Thyroid gland (tissue), 4 donors: ENCODE data around the gene WWTR1. TPM values are rescaled to one million over a fixed set of nuclear protein-coding genes. Genes with fewer than 3 reads are reported as not detected.

Source experiments
- DNase-seq, 2 donors: peaks; one replicate each; pipeline ENCODE4 v3.0.0-alpha.2; 2019
- H3K27ac ChIP-seq, 3 donors: fragments of 200-600 bp; sonication (generic); 1 replicate in 2 of 3; 2 replicates in 1 of 3; pipeline ENCODE4 v1.5.1; 2016 to 2019; ENCODE audit warnings: mild to moderate bottlenecking in 1 of 3, moderate library complexity in 1 of 3
- H3K27me3 ChIP-seq: fragments of 200-600 bp; sonication (generic); one replicate; pipeline ENCODE4 v1.5.1; 2019
- H3K36me3 ChIP-seq, 2 donors: fragments of 200-600 bp; sonication (generic); one replicate each; pipeline ENCODE4 v1.5.1; 2016 to 2019
- H3K4me1 ChIP-seq, 2 donors: fragments of 200-600 bp; sonication (generic); one replicate each; pipeline ENCODE4 v1.5.1; 2017 to 2019
- H3K4me3 ChIP-seq, 3 donors: fragments of 200-600 bp; sonication (generic); replicated peaks in 1 of 3; 1 replicate in 2 of 3; 2 replicates in 1 of 3; pipeline ENCODE4 v1.5.1; 2016; ENCODE audit warnings: mild to moderate bottlenecking in 1 of 3
- H3K9me3 ChIP-seq: fragments of 200-600 bp; sonication (generic); one replicate; pipeline ENCODE4 v1.5.1; 2017
- POLR2A ChIP-seq, 2 donors: fragments of 450-650 bp; IDR thresholded peaks; one replicate each; pipeline ENCODE4 v1.6.1; 2017; ENCODE audit warnings: antibody characterized with exemption in 2 of 2, mild to moderate bottlenecking in 2 of 2, moderate library complexity in 1 of 2
- WGBS, 2 donors: methylation state at CpG; one replicate each; pipeline ENCODE4 v1.1.5; 2017; 5-methylcytosine and 5-hydroxymethylcytosine counted together
- intact Hi-C: fragments of 100-400 bp; cut with DNase I; formaldehyde crosslinking; loops from one replicate; pipeline ENCODE4 v1.15.1; 2023
- total RNA-seq, 4 donors: library from RNA; depleted of rRNA; stranded (reverse); fragments of >200 nt; gene quantifications; one replicate each; pipeline ENCODE4 v1.2.3, GENCODE V29; 2016
- TF ChIP-seq, protein P1 (sequence below), 6 experiments: fragments of 200-600 bp in 3 of 6; fragments of 450-650 bp in 3 of 6; sonication (generic) in 3 of 6; IDR thresholded peaks; one replicate each; pipeline ENCODE4 v1.5.1; 2016 to 2019; ENCODE audit warnings: antibody characterized with exemption in 6 of 6, mild to moderate bottlenecking in 2 of 6, inconsistent platforms in 1 of 6, moderate library complexity in 1 of 6

The WWTR1 gene
- total RNA-seq, 4 donors from 2014 or later = 56.7 to 87.6 (median 78.5) TPM

- Histone ChIP-seq H3K4me1 (peaks cover 43 to 85% of the 10 kb centered on the region in 2 donors), H3K27ac (peak overlapping the region; percentile 80 to 95 (median 84)), H3K36me3 (no peaks in the 10 kb centered on the region), H3K9me3 (no peaks in the 10 kb centered on the region), H3K27me3 (no peaks in the 10 kb centered on the region), H3K4me3 (no peak overlapping the region)
- peak; percentile 94 to 97 for DNase-seq
- TF ChIP-seq, protein P1, sequence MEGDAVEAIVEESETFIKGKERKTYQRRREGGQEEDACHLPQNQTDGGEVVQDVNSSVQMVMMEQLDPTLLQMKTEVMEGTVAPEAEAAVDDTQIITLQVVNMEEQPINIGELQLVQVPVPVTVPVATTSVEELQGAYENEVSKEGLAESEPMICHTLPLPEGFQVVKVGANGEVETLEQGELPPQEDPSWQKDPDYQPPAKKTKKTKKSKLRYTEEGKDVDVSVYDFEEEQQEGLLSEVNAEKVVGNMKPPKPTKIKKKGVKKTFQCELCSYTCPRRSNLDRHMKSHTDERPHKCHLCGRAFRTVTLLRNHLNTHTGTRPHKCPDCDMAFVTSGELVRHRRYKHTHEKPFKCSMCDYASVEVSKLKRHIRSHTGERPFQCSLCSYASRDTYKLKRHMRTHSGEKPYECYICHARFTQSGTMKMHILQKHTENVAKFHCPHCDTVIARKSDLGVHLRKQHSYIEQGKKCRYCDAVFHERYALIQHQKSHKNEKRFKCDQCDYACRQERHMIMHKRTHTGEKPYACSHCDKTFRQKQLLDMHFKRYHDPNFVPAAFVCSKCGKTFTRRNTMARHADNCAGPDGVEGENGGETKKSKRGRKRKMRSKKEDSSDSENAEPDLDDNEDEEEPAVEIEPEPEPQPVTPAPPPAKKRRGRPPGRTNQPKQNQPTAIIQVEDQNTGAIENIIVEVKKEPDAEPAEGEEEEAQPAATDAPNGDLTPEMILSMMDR (IDR thresholded peaks at IDR 0.05) = no peak
- no peak for TF ChIP-seq POLR2A (IDR thresholded peaks at IDR 0.05)
- intact Hi-C loops = loop anchor here (10.0 kb wide), 1 partner anchor 48 kb away; no protein-coding TSS in a partner anchor
- WGBS, 2 donors = 23 to 27% methylated on average over 11 of the region's 11 CpGs
Measured at GRCh38 chr3:149536429-149536828, 121.4 kb downstream of the WWTR1 start.

- TF ChIP-seq, protein P1 (IDR thresholded peaks at IDR 0.05) = no peak
- TF ChIP-seq POLR2A (IDR thresholded peaks at IDR 0.05) = no peak
- intact Hi-C loops = loop anchor here (10.0 kb wide), 1 partner anchor 49 kb away; no protein-coding TSS in a partner anchor
- Histone ChIP-seq H3K27me3 (no peaks in the 10 kb centered on the region), H3K36me3 (no peaks in the 10 kb centered on the region), H3K4me1 (peaks cover 39 to 77% of the 10 kb centered on the region in 2 donors), H3K9me3 (no peaks in the 10 kb centered on the region), H3K27ac (peak overlapping the region; percentile 80 to 95 (median 84)), H3K4me3 (no peak overlapping the region)
- WGBS, 2 donors = 32 to 37% methylated on average over 8 of the region's 8 CpGs
- DNase-seq = no peak
Measured at GRCh38 chr3:149535333-149535685, 122.5 kb downstream of the WWTR1 start.

- no peaks in the 10 kb centered on the region for H3K9me3 ChIP-seq
- peak; percentile 85 to 89 for DNase-seq
- peak overlapping the region; percentile 80 to 95 (median 84) for H3K27ac ChIP-seq
- peak in 1 of 2 donors; percentile 34 for TF ChIP-seq POLR2A (IDR thresholded peaks at IDR 0.05)
- TF ChIP-seq, protein P1 (IDR thresholded peaks at IDR 0.05) = no peak
- peaks cover 39 to 73% of the 10 kb centered on the region in 2 donors for H3K4me1 ChIP-seq
- H3K27me3 ChIP-seq = no peaks in the 10 kb centered on the region
- H3K36me3 ChIP-seq = no peaks in the 10 kb centered on the region
- intact Hi-C loops = loop anchor here (10.0 kb wide), 1 partner anchor 50 kb away; no protein-coding TSS in a partner anchor
- H3K4me3 ChIP-seq = no peak overlapping the region
- 27 to 28% methylated on average over 3 of the region's 3 CpGs for WGBS, 2 donors
Measured at GRCh38 chr3:149534671-149535332, 123.0 kb downstream of the WWTR1 start.

DNA sequence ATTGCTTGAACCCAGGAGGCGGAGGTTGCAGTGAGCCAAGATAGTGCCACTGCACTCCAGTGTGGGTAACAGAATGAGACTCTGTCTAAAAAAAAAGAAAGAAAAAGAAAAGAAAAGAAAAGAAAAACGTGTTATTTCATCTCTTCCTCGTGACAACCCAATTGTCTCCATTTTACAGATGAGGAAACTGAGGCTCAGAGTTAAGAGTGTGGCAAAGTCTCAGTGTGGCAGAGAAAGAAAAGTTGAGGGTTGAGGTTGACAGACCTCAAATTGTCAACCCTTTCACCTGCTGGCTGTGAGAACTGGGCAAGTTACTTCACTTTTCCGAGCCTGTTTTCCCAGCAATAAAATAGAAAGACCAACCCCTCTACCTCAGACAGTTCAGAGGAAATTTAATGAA lies 123.7 kb downstream of the WWTR1 start:
- intact Hi-C loops = loop anchor here (10.0 kb wide), 1 partner anchor 51 kb away; no protein-coding TSS in a partner anchor

More for the DNA sequence above, 123.7 kb downstream of the WWTR1 start:
- Histone ChIP-seq H3K27ac (peak overlapping the region; percentile 68 to 95 (median 84)), H3K36me3 (no peaks in the 10 kb centered on the region), H3K4me3 (no peak overlapping the region), H3K9me3 (no peaks in the 10 kb centered on the region), H3K27me3 (no peaks in the 10 kb centered on the region), H3K4me1 (peaks cover 39 to 66% of the 10 kb centered on the region in 2 donors)
- DNase-seq = no peak
- TF ChIP-seq, protein P1 (IDR thresholded peaks at IDR 0.05) = no peak
- TF ChIP-seq POLR2A (IDR thresholded peaks at IDR 0.05) = no peak
- 92 to 94% methylated on average over 4 of the region's 4 CpGs for WGBS, 2 donors
